SK-N-SH treated with all-trans-retinoic acid at 6 μM for 48 hours (cell line): ENCODE data around the gene TMEM201.
A peak's percentile ranks its signal among the peaks of the same experiment; 100 is the strongest.

Experiments
- ATAC-seq: fragments of 200-7000 bp; cut with Tn5 transposase; 3 replicates; pipeline ENCODE4 v1.9.1; 2020; ENCODE audit warnings: mild to moderate bottlenecking, moderate library complexity
- ARNTL ChIP-seq: fragments of 450-650 bp; formaldehyde crosslinking; IDR thresholded peaks from 2 replicates; pipeline ENCODE4 v1.5.0; 2020; ENCODE audit warnings: low read depth, mild to moderate bottlenecking, moderate library complexity, borderline replicate concordance
- BACH2 ChIP-seq: fragments of 250-450 bp; sonication (Bioruptor Pico); IDR thresholded peaks from 2 replicates; pipeline ENCODE4 v1.9.0; 2021; ENCODE audit warnings: mild to moderate bottlenecking, borderline replicate concordance
- CSDC2 ChIP-seq: fragments of 250-450 bp; sonication (Bioruptor Pico); IDR thresholded peaks from 2 replicates; pipeline ENCODE4 v1.5.0; 2020; ENCODE audit warnings: mild to moderate bottlenecking, moderate library complexity
- CSRNP3 ChIP-seq: fragments of 250-450 bp; sonication (Bioruptor Pico); IDR thresholded peaks from 2 replicates; pipeline ENCODE4 v1.5.1; 2021; ENCODE audit warnings: mild to moderate bottlenecking, moderate library complexity
- ESRRG ChIP-seq: fragments of 250-450 bp; sonication (Bioruptor Pico); IDR thresholded peaks from 2 replicates; pipeline ENCODE4 v1.6.1; 2021; ENCODE audit warnings: mild to moderate bottlenecking
- ISL1 ChIP-seq: fragments of 250-450 bp; sonication (Bioruptor Pico); IDR thresholded peaks from 2 replicates; pipeline ENCODE4 v2.1.2; 2022; ENCODE audit warnings: mild to moderate bottlenecking, moderate library complexity
- OSR1 ChIP-seq: fragments of 250-450 bp; sonication (Bioruptor Pico); IDR thresholded peaks from 2 replicates; pipeline ENCODE4 v1.8.0; 2022; ENCODE audit warnings: moderate library complexity, mild to moderate bottlenecking, inconsistent platforms
- PATZ1 ChIP-seq: fragments of 250-450 bp; sonication (Bioruptor Pico); IDR thresholded peaks from 2 replicates; pipeline ENCODE4 v1.8.0; 2020; ENCODE audit warnings: mild to moderate bottlenecking, moderate library complexity, borderline replicate concordance
- POU6F1 ChIP-seq: fragments of 250-450 bp; sonication (Bioruptor Pico); IDR thresholded peaks from 2 replicates; pipeline ENCODE4 v1.8.0; 2021; ENCODE audit warnings: low read depth, mild to moderate bottlenecking, moderate library complexity, borderline replicate concordance
- PPARA ChIP-seq: fragments of 250-450 bp; sonication (Bioruptor Pico); IDR thresholded peaks from 2 replicates; pipeline ENCODE4 v1.5.0; 2020; ENCODE audit warnings: mild to moderate bottlenecking, borderline replicate concordance
- RARB ChIP-seq: fragments of 250-450 bp; sonication (Bioruptor Pico); IDR thresholded peaks from 2 replicates; pipeline ENCODE4 v1.8.0; 2021; ENCODE audit warnings: mild to moderate bottlenecking, moderate library complexity
- SNAI2 ChIP-seq: fragments of 250-450 bp; sonication (Bioruptor Pico); IDR thresholded peaks from 2 replicates; pipeline ENCODE4 v1.5.0; 2020; ENCODE audit warnings: mild to moderate bottlenecking, moderate library complexity
- TCF4 ChIP-seq: fragments of 250-450 bp; sonication (Bioruptor Pico); IDR thresholded peaks from 2 replicates; pipeline ENCODE4 v1.8.0; 2021; ENCODE audit warnings: mild to moderate bottlenecking, moderate library complexity, borderline replicate concordance
- TOX ChIP-seq: fragments of 250-450 bp; sonication (Bioruptor Pico); IDR thresholded peaks from 2 replicates; pipeline ENCODE4 v1.8.0; 2021; ENCODE audit warnings: mild to moderate bottlenecking, moderate library complexity, borderline replicate concordance
- TSHZ2 ChIP-seq: fragments of 250-450 bp; sonication (Bioruptor Pico); IDR thresholded peaks from 2 replicates; pipeline ENCODE4 v1.5.0; 2020; ENCODE audit warnings: mild to moderate bottlenecking, moderate library complexity
- ZC3H10 ChIP-seq: fragments of 250-450 bp; sonication (Bioruptor Pico); IDR thresholded peaks from 2 replicates; pipeline ENCODE4 v1.5.1; 2021; ENCODE audit warnings: mild to moderate bottlenecking, moderate library complexity
- ZFP3 ChIP-seq: fragments of 250-450 bp; sonication (Bioruptor Pico); IDR thresholded peaks from 2 replicates; pipeline ENCODE4 v1.5.0; 2020; ENCODE audit warnings: mild to moderate bottlenecking, moderate library complexity
- ZFP30 ChIP-seq: fragments of 450-650 bp; formaldehyde crosslinking; IDR thresholded peaks from 2 replicates; pipeline ENCODE4 v1.5.0; 2022; ENCODE audit warnings: mild to moderate bottlenecking, moderate library complexity
- ZNF565 ChIP-seq: fragments of 450-650 bp; formaldehyde crosslinking; conservative IDR thresholded peaks from 2 replicates; pipeline ENCODE4 v1.5.0; 2020; ENCODE audit warnings: low read depth, mild to moderate bottlenecking, moderate library complexity
- ZNF70 ChIP-seq: fragments of 450-650 bp; formaldehyde crosslinking; IDR thresholded peaks from 2 replicates; pipeline ENCODE4 v1.5.0; 2020; ENCODE audit warnings: mild to moderate bottlenecking, moderate library complexity
- ZNF8 ChIP-seq: fragments of 450-650 bp; formaldehyde crosslinking; IDR thresholded peaks from 2 replicates; pipeline ENCODE4 v1.5.0; 2020; ENCODE audit warnings: mild to moderate bottlenecking, moderate library complexity

Gene TMEM201

GRCh38 chr1:9615316-9616063 is 26.8 kb downstream of the TMEM201 start:
- TF ChIP-seq BACH2 (CRISPR knock-in tag) (no peak), RARB (CRISPR knock-in tag) (no peak), ISL1 (no peak), ZFP3 (no peak), OSR1 (CRISPR knock-in tag) (no peak), ZC3H10 (CRISPR knock-in tag) (no peak), PPARA (no peak), ZFP30 (CRISPR knock-in tag) (no peak), ARNTL (CRISPR knock-in tag) (no peak), ZNF8 (no peak), SNAI2 (CRISPR knock-in tag) (no peak), ZNF70 (CRISPR knock-in tag) (no peak), ZNF565 (no peak), TOX (CRISPR knock-in tag) (no peak), PATZ1 (CRISPR knock-in tag) (no peak), CSDC2 (CRISPR knock-in tag) (no peak), TCF4 (CRISPR knock-in tag) (no peak), ESRRG (CRISPR knock-in tag) (no peak)
- ATAC-seq, result peak; percentile 80

- ATAC-seq, result no peak; the same call in 2 of the 3 replicates
- TF ChIP-seq OSR1 (CRISPR knock-in tag) (no peak), ZNF565 (no peak), ISL1 (no peak), ZNF8 (no peak), PATZ1 (CRISPR knock-in tag) (no peak), TCF4 (CRISPR knock-in tag) (no peak)
Observed at GRCh38 chr1:9618909-9619679, 30.4 kb downstream of the TMEM201 start.

GRCh38 chr1:9621032-9621431 is 32.3 kb downstream of the TMEM201 start:
- ATAC-seq, result no peak
- TF ChIP-seq POU6F1 (CRISPR knock-in tag) (no peak), TSHZ2 (no peak), PATZ1 (CRISPR knock-in tag) (no peak), CSRNP3 (CRISPR knock-in tag) (no peak), TOX (CRISPR knock-in tag) (no peak), TCF4 (CRISPR knock-in tag) (no peak), OSR1 (CRISPR knock-in tag) (no peak), ARNTL (CRISPR knock-in tag) (no peak), ZNF8 (no peak), ZFP3 (no peak), ZNF70 (CRISPR knock-in tag) (no peak), SNAI2 (CRISPR knock-in tag) (no peak)
